K562 (cell line): ENCODE measurements around the gene SCARF1. TPM values are rescaled to one million over a fixed set of nuclear protein-coding genes. Genes with fewer than 3 reads are reported as not detected.

Experiments used
- ATAC-seq: fragments of 200-7000 bp; cut with Tn5 transposase; 3 replicates; pipeline ENCODE4 v1.9.1; 2020; ENCODE audit warnings: moderate library complexity
- BruUV-seq: library from RNA; stranded (reverse); fragments of 400-500 nt; replicated peaks from 2 replicates; lab custom pipeline; 2021; lab: Mats Ljungman, UMichigan
- CTCF ChIA-PET: fragments of 300-600 bp; formaldehyde crosslinking; extraction: SDS; loops from one replicate; lab custom pipeline; 2021; ENCODE audit warnings: low intra/inter-chr PET ratio; lab: Yijun Ruan, JAX
- POLR2A ChIA-PET: fragments of 300-600, 350-650 bp; sonication (Branson Sonifier 250); formaldehyde crosslinking; extraction: SDS; loops from one replicate; lab custom pipeline; 2021; ENCODE audit warnings: antibody characterized with exemption, inconsistent platforms; lab: Yijun Ruan, JAX
- DNase-seq, 4 experiments: peaks; one replicate each; pipeline versions ENCODE4 v3.0.0 to v3.0.0-alpha.2; 2011 to 2018; ENCODE audit warnings: low spot score in 3 of 4, mixed read lengths in 3 of 4; ENCODE audit errors: extremely low read depth in 1 of 4
- FAIRE-seq: peaks from 2 replicates; lab custom pipeline; 2011; peaks lifted over from hg19 to GRCh38; lab: Jason Lieb, UNC
- H2AFZ ChIP-seq: 2 replicates; pipeline ENCODE4 v1.6.0; 2011; ENCODE audit warnings: low read depth, low read length, control low read depth, inconsistent platforms
- H3K27ac ChIP-seq: fragments of 200-600 bp; 3 replicates; pipeline ENCODE4 v1.8.0; 2011; ENCODE audit warnings: low read depth, mild to moderate bottlenecking, control low read depth, inconsistent platforms, low read length, moderate library complexity, mixed read lengths; ENCODE audit errors: extremely low read depth
- H3K27me3 ChIP-seq, 2 experiments: fragments of 300-600 bp in 1 of 2; 2 replicates in 1 of 2; 3 replicates in 1 of 2; pipeline versions ENCODE4 v1.6.0 to v1.8.0; 2011; ENCODE audit warnings: inconsistent platforms in 2 of 2, low read length in 2 of 2, mild to moderate bottlenecking in 1 of 2, mixed read lengths in 1 of 2, moderate library complexity in 1 of 2; ENCODE audit not compliant: control insufficient read depth in 2 of 2, insufficient read depth in 2 of 2
- H3K36me3 ChIP-seq: fragments of 300-600 bp; 3 replicates; pipeline ENCODE4 v1.8.0; 2011; ENCODE audit warnings: mild to moderate bottlenecking, low read length, inconsistent platforms; ENCODE audit not compliant: control insufficient read depth, insufficient read depth
- H3K4me1 ChIP-seq, 2 experiments: fragments of 200-600 bp in 1 of 2; replicated peaks in 1 of 2; 2 replicates in 1 of 2; 3 replicates in 1 of 2; pipeline versions ENCODE4 v1.5.1 to v1.8.0; 2011; ENCODE audit warnings: inconsistent platforms in 2 of 2, low read length in 2 of 2, mild to moderate bottlenecking in 1 of 2, mixed read lengths in 1 of 2, moderate library complexity in 1 of 2; ENCODE audit not compliant: control insufficient read depth in 2 of 2, insufficient read depth in 2 of 2
- H3K4me2 ChIP-seq: 2 replicates; pipeline ENCODE4 v1.6.1; 2011; ENCODE audit warnings: low read length, control low read depth, inconsistent platforms, mixed read lengths; ENCODE audit not compliant: insufficient read depth
- H3K4me3 ChIP-seq: fragments of 200-600 bp; sonication (generic), shearing (Covaris generic); 2 replicates; pipeline ENCODE4 v1.5.1; 2016; ENCODE audit warnings: control low read depth, inconsistent platforms
- H3K79me2 ChIP-seq: fragments of 200-600 bp; 3 replicates; pipeline ENCODE4 v1.8.0; 2011; ENCODE audit warnings: low read length, inconsistent platforms; ENCODE audit not compliant: control insufficient read depth, insufficient read depth
- H3K9ac ChIP-seq, 2 experiments: 2 replicates each; pipeline versions ENCODE4 v1.6.0 to v1.6.1; 2011; ENCODE audit warnings: low read depth in 2 of 2, low read length in 2 of 2, control low read depth in 1 of 2, inconsistent platforms in 1 of 2, mild to moderate bottlenecking in 1 of 2, mixed read lengths in 1 of 2; ENCODE audit not compliant: insufficient read depth in 1 of 2
- H3K9me1 ChIP-seq: one replicate; pipeline ENCODE4 v1.6.0; 2011; ENCODE audit warnings: inconsistent platforms, mild to moderate bottlenecking, low read length, moderate library complexity; ENCODE audit not compliant: control insufficient read depth, insufficient read depth
- H3K9me3 ChIP-seq: replicated peaks from 2 replicates; pipeline ENCODE4 v1.5.1; 2011; ENCODE audit warnings: low read depth, low read length, inconsistent platforms; ENCODE audit not compliant: control insufficient read depth, insufficient read depth
- H4K20me1 ChIP-seq: replicated peaks from 2 replicates; pipeline ENCODE4 v1.6.1; 2011; ENCODE audit warnings: low read length, inconsistent platforms, mixed read lengths; ENCODE audit not compliant: control insufficient read depth, insufficient read depth
- POLR2G ChIP-seq: fragments of 200-400 bp; formaldehyde crosslinking; IDR thresholded peaks from 2 replicates; pipeline ENCODE4 v1.6.1; 2017; ENCODE audit warnings: low read depth, mild to moderate bottlenecking, antibody characterized with exemption, low read length, moderate library complexity
- UBTF ChIP-seq, 2 experiments: IDR thresholded peaks; 2 replicates each; pipeline ENCODE4 v1.6.1; 2012; ENCODE audit warnings: improper control_type of control experiment in 2 of 2, low read depth in 2 of 2, low read length in 2 of 2, borderline replicate concordance in 1 of 2
- WGBS: fragments of 100-300 bp; shearing (Covaris generic); methylation state at CpG from one replicate; pipeline ENCODE4 v1.1.6; 2016; ENCODE audit warnings: low coverage, mixed read lengths; ENCODE audit not compliant: insufficient coverage; ENCODE audit errors: missing lambda C conversion rate; 5-methylcytosine and 5-hydroxymethylcytosine counted together
- in situ Hi-C: fragments of 300-500 bp; cut with MboI; formaldehyde crosslinking; loops from 4 replicates; pipeline ENCODE4 v1.15.0; 2018; ENCODE audit warnings: inconsistent platforms, mixed read lengths
- intact Hi-C: fragments of 100-400 bp; cut with micrococcal nuclease; formaldehyde crosslinking; loops from 2 replicates; pipeline ENCODE4 v1.14.2; 2022
- polyA plus RNA-seq, 8 experiments: library from polyadenylated mRNA; depleted of rRNA in 4 of 8; stranded (reverse) in 5 of 8; unstranded in 3 of 8; fragments of >200 nt; fragmentation: Nextera tagmentation in 2 of 8; fragmentation: Illumina TruSeq in 1 of 8; extraction: Ambion mirVana in 2 of 8; extraction: Trizol in 1 of 8; gene quantifications; 2 replicates each; pipeline versions ENCODE4 v1.2.1 to v1.2.3, GENCODE V29; 2011 to 2014; ENCODE audit warnings: inconsistent platforms in 1 of 8, missing spikeins in 1 of 8
- total RNA-seq, 7 experiments: library from RNA; depleted of rRNA in 6 of 7; stranded (reverse); fragments of >200 nt in 6 of 7; fragmentation: Illumina TruSeq in 2 of 7; extraction: Trizol in 2 of 7; gene quantifications; 2 replicates each; pipeline versions ENCODE4 v1.2.1 to v1.2.3, GENCODE V29; 2011 to 2021; ENCODE audit warnings: low replicate concordance in 1 of 7

Gene SCARF1
- total and polyA plus RNA-seq, 9 of the 15 experiments (the other 6 are each of a cell fraction or from before 2014, with no cell fraction given): 0.04 to 2.1 (median 0.63) TPM

GRCh38 chr17:1636732-1637285 lies 8.7 kb downstream of the SCARF1 start:
- no peaks in the 10 kb centered on the region for H3K9me3 ChIP-seq
- no peak for FAIRE-seq
- H2AFZ ChIP-seq: no peak overlapping the region
- H4K20me1 ChIP-seq: no peaks in the 10 kb centered on the region
- CTCF ChIA-PET: no interaction called here
- intact Hi-C loops: no loop called here
- no peak overlapping the region for H3K27ac ChIP-seq
- no peaks in the 10 kb centered on the region for H3K9me1 ChIP-seq
- no peak overlapping the region for H3K4me2 ChIP-seq
- peaks cover 0 to 29% of the 10 kb centered on the region in 2 experiments; a peak in 2 of 5 replicates for H3K4me1 ChIP-seq
- no peak for ATAC-seq
- H3K79me2 ChIP-seq: no peaks in the 10 kb centered on the region
- no peaks in the 10 kb centered on the region for H3K36me3 ChIP-seq
- DNase-seq: no peak
- H3K27me3 ChIP-seq: no peaks in the 10 kb centered on the region
- H3K9ac ChIP-seq: no peak overlapping the region; a peak in 1 of 4 replicates
- POLR2A ChIA-PET: interaction anchor here (0.6 to 0.8 kb wide), 2 partner anchors 9 to 85 kb away, joined by 3 read pairs; partner anchors contain the start of gene SCARF1
- no peak for TF ChIP-seq UBTF (IDR thresholded peaks at IDR 0.05; ENCODE audit: borderline replicate concordance in 1 of 2, low read depth in 2 of 2, low read length in 2 of 2)
- 0 out of 2 replicates have a peak, but pooled peaks have one; percentile 39 for TF ChIP-seq POLR2G
- TF ChIP-seq, all 486 proteins: peak for 1
- WGBS: 68% methylated on average over 8 of the region's 15 CpGs
- H3K4me3 ChIP-seq: no peak overlapping the region
- in situ Hi-C loops: no loop called here
- no TSS peak for BruUV-seq
